HG03342 (cell line): Measurements from ENCODE around the gene SLC25A10.

Experiments used
- ATAC-seq: cut with Tn5 transposase; IDR thresholded peaks from one replicate; pipeline ENCODE4 v1.9.1; 2021; ENCODE audit warnings: mild to moderate bottlenecking, moderate library complexity; ENCODE audit not compliant: unreplicated experiment

Gene SLC25A10

GRCh38 chr17:81705518-81706231 lies 6.4 kb upstream of the SLC25A10 start:
- no peak for ATAC-seq

GRCh38 chr17:81706232-81706611 lies 5.9 kb upstream of the SLC25A10 start:
- ATAC-seq = no peak

GRCh38 chr17:81706757-81707624 lies 5.1 kb upstream of the SLC25A10 start:
- ATAC-seq = no peak

- ATAC-seq = no peak
These were observed 4.1 kb upstream of the SLC25A10 start for GRCh38 chr17:81707725-81708646.

GRCh38 chr17:81708739-81709185 lies 3.3 kb upstream of the SLC25A10 start:
- ATAC-seq = no peak

- no peak for ATAC-seq
These were observed 1.4 kb upstream of the SLC25A10 start for GRCh38 chr17:81710514-81711308.

- no peak for ATAC-seq
These were observed 452 bp downstream of the SLC25A10 start for GRCh38 chr17:81712468-81713003.

GRCh38 chr17:81713004-81713555 lies 996 bp downstream of the SLC25A10 start:
- ATAC-seq = no peak

- no peak for ATAC-seq
These were observed 1.7 kb downstream of the SLC25A10 start for GRCh38 chr17:81713556-81714411.

- no peak for ATAC-seq
These were observed 2.5 kb downstream of the SLC25A10 start for GRCh38 chr17:81714412-81715106.

GRCh38 chr17:81715107-81715871 lies 3.2 kb downstream of the SLC25A10 start:
- ATAC-seq = no peak

GRCh38 chr17:81715872-81716673 lies 4.0 kb downstream of the SLC25A10 start:
- no peak for ATAC-seq

- ATAC-seq = no peak
These were observed 4.6 kb downstream of the SLC25A10 start for GRCh38 chr17:81716674-81716996.

GRCh38 chr17:81717049-81717765 lies 5.1 kb downstream of the SLC25A10 start:
- ATAC-seq = no peak

GRCh38 chr17:81717766-81718089 lies 5.6 kb downstream of the SLC25A10 start:
- ATAC-seq = no peak
